ENCODE results near the gene USP13. TPM values are rescaled to one million over a fixed set of nuclear protein-coding genes. Genes with fewer than 3 reads are reported as not detected.

The USP13 gene
- total and polyA plus RNA-seq, 2 of the 13 experiments (the other 11 are each of a cell fraction or from before 2014, with no cell fraction given): 15.9 to 36.7 TPM

DNA sequence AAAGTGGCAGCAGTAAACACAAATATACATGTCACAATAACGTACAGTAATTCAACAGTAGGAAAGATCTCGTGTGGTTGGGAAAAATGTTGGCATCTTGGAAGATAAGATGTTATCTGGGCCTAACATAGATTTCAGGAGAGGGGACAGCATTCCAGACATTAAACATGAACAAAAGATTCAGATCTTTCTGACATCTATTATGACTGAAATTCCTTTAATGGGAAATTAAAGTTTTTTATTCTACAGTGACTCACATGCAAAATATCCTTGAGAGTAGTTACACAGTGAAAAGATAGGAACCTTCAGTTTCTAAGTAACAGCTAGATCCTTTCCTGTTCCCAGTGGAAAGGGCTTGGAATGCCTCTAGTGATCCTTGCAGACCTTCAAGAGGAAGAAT is 39.0 kb upstream of the USP13 start:
- BruUV-seq (replicated peaks): no TSS peak
- no peaks in the 10 kb centered on the region for H3K27me3 ChIP-seq (ENCODE audit: control insufficient read depth in 1 of 2, insufficient read depth in 2 of 2, low read length in 2 of 2)
- no peaks in the 10 kb centered on the region for H3K4me1 ChIP-seq (ENCODE audit: insufficient read depth, low read length)
- TF ChIP-seq RAD21 (CRISPR knock-in tag; IDR thresholded peaks at IDR 0.05) (no peak), CHCHD3 (CRISPR knock-in tag; IDR thresholded peaks at IDR 0.05) (no peak), ZNF777 (CRISPR knock-in tag; IDR thresholded peaks at IDR 0.05) (no peak), REL (CRISPR knock-in tag; conservative IDR thresholded peaks at IDR 0.05) (no peak)
- FAIRE-seq (no peak), DNase-seq (ENCODE audit: low spot score) (no peak), ATAC-seq (no peak)
- H3K4me2 ChIP-seq (ENCODE audit: low read depth, low read length): no peak overlapping the region
- CTCF ChIA-PET (ENCODE audit: low intra/inter-chr PET ratio, low total read pairs): no interaction called here
- H3K36me3 ChIP-seq (replicated peaks in 1 of 2; ENCODE audit: control insufficient read depth in 1 of 2, insufficient read depth in 2 of 2, low read length in 2 of 2): peaks cover 0 to 7% of the 10 kb centered on the region in 2 experiments; a peak in 2 of 5 replicates
- H3K27ac ChIP-seq (ENCODE audit: extremely low read length, insufficient read depth, low read length): no peak overlapping the region
- H2AFZ ChIP-seq (ENCODE audit: low read length): no peak overlapping the region
- H3K9ac ChIP-seq (ENCODE audit: insufficient read depth, low read depth, low read length): no peak overlapping the region
- no peaks in the 10 kb centered on the region for H3K9me3 ChIP-seq (ENCODE audit: low read length)
- peaks cover 3% of the 10 kb centered on the region for H3K79me2 ChIP-seq (ENCODE audit: insufficient read depth, low read length)
- intact Hi-C loops (cut with micrococcal nuclease; ENCODE audit: unreplicated experiment): no loop called here
- WGBS (ENCODE audit: low lambda C conversion rate): 95% methylated on average over 2 of the region's 2 CpGs
- no peak overlapping the region for H3K4me3 ChIP-seq (replicated peaks in 1 of 3; ENCODE audit: insufficient read depth in 1 of 3, low read depth in 2 of 3, low read length in 3 of 3)
- in situ Hi-C loops (cut with HindIII; ENCODE audit: extremely low pct_ligation_motif_present, low pct_unique_long_range_greater_than_20kb): no loop called here
- POLR2A ChIA-PET: interaction anchor here (2.3 kb wide), 1 partner anchor 9 kb away, joined by 6 read pairs; the partner anchor contains the start of genes MRPL47 and NDUFB5
- H4K20me1 ChIP-seq (ENCODE audit: insufficient read depth, low read length): no peaks in the 10 kb centered on the region

DNA sequence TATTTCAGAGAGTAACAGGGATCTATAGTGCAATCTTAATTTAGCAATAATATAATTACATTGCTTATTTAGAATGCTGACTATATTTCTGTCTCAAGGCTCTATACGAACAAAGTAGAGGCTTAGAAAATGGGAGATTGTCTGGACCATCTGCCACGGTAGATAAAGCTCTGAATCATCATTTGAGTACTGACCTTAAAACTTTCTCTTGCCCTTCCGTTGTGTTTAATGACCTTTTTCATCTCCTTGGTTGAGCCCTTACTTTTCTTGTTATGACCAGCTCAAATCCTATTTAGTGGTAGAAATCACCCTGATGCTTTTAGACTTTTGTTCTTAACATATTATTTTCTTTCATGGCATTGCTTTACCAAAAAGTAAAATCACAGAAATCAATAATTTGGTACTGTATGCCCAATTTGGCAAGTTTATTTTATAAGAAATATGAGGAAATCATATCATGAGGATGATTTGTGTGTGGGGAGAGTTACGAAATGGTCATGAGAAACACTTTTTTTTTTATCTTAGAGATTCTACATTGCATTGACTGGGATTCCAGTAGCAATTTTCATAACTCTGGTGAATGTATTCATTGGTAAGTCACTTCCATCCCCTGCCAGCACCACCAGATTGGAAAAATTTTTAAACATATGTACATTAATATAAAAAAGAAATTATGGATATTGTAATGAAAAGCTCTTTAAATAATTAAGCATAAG is 37.2 kb upstream of the USP13 start:
- H3K79me2 ChIP-seq (ENCODE audit: insufficient read depth, low read length): peaks cover 3% of the 10 kb centered on the region
- H3K27ac ChIP-seq (ENCODE audit: extremely low read length, insufficient read depth, low read length): no peak overlapping the region
- H3K9ac ChIP-seq (ENCODE audit: insufficient read depth, low read depth, low read length): no peak overlapping the region
- TF ChIP-seq, protein P1, sequence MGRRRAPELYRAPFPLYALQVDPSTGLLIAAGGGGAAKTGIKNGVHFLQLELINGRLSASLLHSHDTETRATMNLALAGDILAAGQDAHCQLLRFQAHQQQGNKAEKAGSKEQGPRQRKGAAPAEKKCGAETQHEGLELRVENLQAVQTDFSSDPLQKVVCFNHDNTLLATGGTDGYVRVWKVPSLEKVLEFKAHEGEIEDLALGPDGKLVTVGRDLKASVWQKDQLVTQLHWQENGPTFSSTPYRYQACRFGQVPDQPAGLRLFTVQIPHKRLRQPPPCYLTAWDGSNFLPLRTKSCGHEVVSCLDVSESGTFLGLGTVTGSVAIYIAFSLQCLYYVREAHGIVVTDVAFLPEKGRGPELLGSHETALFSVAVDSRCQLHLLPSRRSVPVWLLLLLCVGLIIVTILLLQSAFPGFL (CRISPR knock-in tag; IDR thresholded peaks at IDR 0.05): no peak
- TF ChIP-seq CREM (IDR thresholded peaks at IDR 0.05) (no peak), CREM (CRISPR knock-in tag; IDR thresholded peaks at IDR 0.05) (no peak), HMG20B (CRISPR knock-in tag; conservative IDR thresholded peaks at IDR 0.05) (no peak), CCDC6 (CRISPR knock-in tag; IDR thresholded peaks at IDR 0.05) (no peak), POLR2A (IDR thresholded peaks at IDR 0.05; ENCODE audit: insufficient read depth in 1 of 2, low read depth in 2 of 2, low read length in 2 of 2) (no peak), SMAD1 (CRISPR knock-in tag; IDR thresholded peaks at IDR 0.05; ENCODE audit: borderline replicate concordance, low read depth) (no peak), CENPX (CRISPR knock-in tag; IDR thresholded peaks at IDR 0.05) (no peak), CEBPB (IDR thresholded peaks at IDR 0.05; ENCODE audit: borderline replicate concordance, low read depth, low read length) (no peak), SPEN (CRISPR knock-in tag; IDR thresholded peaks at IDR 0.05; ENCODE audit: low read depth) (no peak), ZNF367 (CRISPR knock-in tag; IDR thresholded peaks at IDR 0.05; ENCODE audit: borderline replicate concordance) (no peak), ATM (IDR thresholded peaks at IDR 0.05; ENCODE audit: borderline replicate concordance) (no peak)
- TF ChIP-seq, protein P2, sequence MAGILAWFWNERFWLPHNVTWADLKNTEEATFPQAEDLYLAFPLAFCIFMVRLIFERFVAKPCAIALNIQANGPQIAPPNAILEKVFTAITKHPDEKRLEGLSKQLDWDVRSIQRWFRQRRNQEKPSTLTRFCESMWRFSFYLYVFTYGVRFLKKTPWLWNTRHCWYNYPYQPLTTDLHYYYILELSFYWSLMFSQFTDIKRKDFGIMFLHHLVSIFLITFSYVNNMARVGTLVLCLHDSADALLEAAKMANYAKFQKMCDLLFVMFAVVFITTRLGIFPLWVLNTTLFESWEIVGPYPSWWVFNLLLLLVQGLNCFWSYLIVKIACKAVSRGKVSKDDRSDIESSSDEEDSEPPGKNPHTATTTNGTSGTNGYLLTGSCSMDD (CRISPR knock-in tag; IDR thresholded peaks at IDR 0.05): no peak
- ChIA-PET CTCF (ENCODE audit: low intra/inter-chr PET ratio, low total read pairs) (no interaction called here), POLR2A (interaction anchor here (2.3 kb wide), 1 partner anchor 11 kb away, joined by 6 read pairs; the partner anchor contains the start of genes MRPL47 and NDUFB5)
- FAIRE-seq: no peak
- 97% methylated on average over 4 of the region's 4 CpGs for WGBS (ENCODE audit: low lambda C conversion rate)
- no peaks in the 10 kb centered on the region for H3K4me1 ChIP-seq (ENCODE audit: insufficient read depth, low read length)
- H3K4me2 ChIP-seq (ENCODE audit: low read depth, low read length): no peak overlapping the region
- H2AFZ ChIP-seq (ENCODE audit: low read length): no peak overlapping the region
- H4K20me1 ChIP-seq (ENCODE audit: insufficient read depth, low read length): no peaks in the 10 kb centered on the region
- H3K9me3 ChIP-seq (ENCODE audit: low read length): no peaks in the 10 kb centered on the region
- intact Hi-C loops (cut with micrococcal nuclease; ENCODE audit: unreplicated experiment) (no loop called here), in situ Hi-C loops (cut with HindIII; ENCODE audit: extremely low pct_ligation_motif_present, low pct_unique_long_range_greater_than_20kb) (no loop called here)
- no peaks in the 10 kb centered on the region for H3K27me3 ChIP-seq (ENCODE audit: control insufficient read depth in 1 of 2, insufficient read depth in 2 of 2, low read length in 2 of 2)
- no peak for DNase-seq (ENCODE audit: low spot score)
- H3K4me3 ChIP-seq (replicated peaks in 1 of 3; ENCODE audit: insufficient read depth in 1 of 3, low read depth in 2 of 3, low read length in 3 of 3): no peak overlapping the region
- no peak for ATAC-seq
- H3K36me3 ChIP-seq (replicated peaks in 1 of 2; ENCODE audit: control insufficient read depth in 1 of 2, insufficient read depth in 2 of 2, low read length in 2 of 2): peaks cover 0 to 7% of the 10 kb centered on the region in 2 experiments; a peak in 3 of 5 replicates
- BruUV-seq (replicated peaks): no TSS peak

Measured in HepG2 (cell line).